Activated naive CD8-positive, alpha-beta T cell treated with anti-CD3 and anti-CD28 coated beads, Interleukin-2, amount 10 ng/mL, durations not matched to agents 7 days and 5 days (primary cell): Measurements from ENCODE around the gene C11orf68. TPM values are rescaled to one million over a fixed set of nuclear protein-coding genes. Genes with fewer than 3 reads are reported as not detected.
A peak's percentile ranks its signal among the peaks of the same experiment; 100 is the strongest.

Source experiments
- ATAC-seq: fragments of 150-1000 bp; cut with Tn5 transposase; one replicate; pipeline ENCODE4 v1.10.0; 2021; ENCODE audit warnings: low read depth, moderate library complexity
- POLR2A ChIA-PET: fragments of 350-600 bp; sonication (Branson Sonifier 250); formaldehyde crosslinking; loops from one replicate; lab custom pipeline; 2021; ENCODE audit warnings: antibody characterized with exemption; lab: Charles Lee
- DNase-seq: peaks from one replicate; pipeline ENCODE4 v3.0.0; 2021
- H3K27ac Mint-ChIP-seq: one replicate; pipeline ENCODE4 v1.8.0; 2022; ENCODE audit warnings: mild to moderate bottlenecking, mixed read lengths
- H3K27me3 Mint-ChIP-seq: one replicate; pipeline ENCODE4 v1.8.0; 2022; ENCODE audit warnings: mild to moderate bottlenecking, moderate library complexity, mixed read lengths
- H3K36me3 Mint-ChIP-seq: one replicate; pipeline ENCODE4 v1.8.0; 2021; ENCODE audit warnings: mild to moderate bottlenecking, mixed read lengths
- H3K4me1 Mint-ChIP-seq: one replicate; pipeline ENCODE4 v1.8.0; 2021; ENCODE audit warnings: mixed read lengths
- H3K4me3 Mint-ChIP-seq: one replicate; pipeline ENCODE4 v1.8.0; 2022; ENCODE audit warnings: mild to moderate bottlenecking, moderate library complexity, mixed read lengths
- H3K9me3 Mint-ChIP-seq: one replicate; pipeline ENCODE4 v1.8.0; 2021; ENCODE audit warnings: mixed read lengths
- total RNA-seq, 2 experiments: library from RNA; stranded (reverse); gene quantifications; one replicate each; pipeline ENCODE4 v1.2.3, GENCODE V29; 2021

Gene C11orf68
- total RNA-seq, 2 experiments from 2014 or later, result 39.8 to 42.8 TPM

DNA sequence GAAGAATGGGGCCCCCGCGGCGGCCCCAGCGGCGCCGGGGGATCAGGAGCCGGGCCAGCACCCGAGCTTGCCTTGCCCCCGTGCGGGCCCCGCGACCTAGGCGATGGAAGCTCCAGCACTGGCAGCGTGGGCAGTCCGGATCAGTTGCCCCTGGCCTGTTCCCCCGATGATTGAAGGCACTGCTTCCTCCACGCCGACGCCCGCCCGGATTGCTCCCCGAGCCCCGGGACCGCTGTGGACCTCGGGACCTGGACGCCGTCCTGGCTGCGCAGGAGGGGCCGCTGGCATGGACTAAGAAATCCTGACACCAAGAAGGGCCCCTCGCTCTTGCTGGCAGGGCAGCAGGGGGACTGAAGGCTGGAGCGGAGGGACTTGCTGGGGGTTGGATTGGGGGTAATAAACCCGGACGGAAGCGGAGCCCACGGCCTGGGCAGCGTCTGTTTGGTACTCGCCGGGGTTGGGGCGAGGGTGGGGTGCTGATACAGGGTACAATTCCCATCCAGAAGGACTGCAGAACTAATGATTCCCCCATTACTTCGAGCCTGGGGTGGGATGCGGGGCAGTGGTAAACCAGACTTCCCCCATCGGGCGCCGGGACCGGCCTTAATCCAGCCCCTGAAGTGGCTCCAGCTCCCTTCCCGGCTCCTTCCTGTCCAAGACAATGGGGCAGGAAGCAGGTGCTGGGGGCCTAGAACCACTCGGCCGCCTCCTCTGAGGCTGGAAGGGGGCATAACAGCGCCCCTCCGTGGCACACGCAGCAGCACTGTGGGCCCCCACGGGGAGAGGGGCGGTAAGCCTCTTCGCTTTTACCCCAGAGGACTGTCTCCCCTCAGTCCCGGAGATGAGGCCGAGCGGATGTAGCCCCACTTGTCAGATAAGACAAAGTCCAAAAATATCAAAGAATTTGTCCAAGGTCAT lies 27.4 kb downstream of the C11orf68 start:
- H3K9me3 Mint-ChIP-seq, result no peaks in the 10 kb centered on the region
- H3K4me3 Mint-ChIP-seq, result peak overlapping the region; percentile 88
- no peaks in the 10 kb centered on the region for H3K27me3 Mint-ChIP-seq
- H3K27ac Mint-ChIP-seq, result peak overlapping the region; percentile 95
- peaks cover 7% of the 10 kb centered on the region for H3K36me3 Mint-ChIP-seq
- ATAC-seq (no peak), DNase-seq (peak; percentile 66)
- peaks cover 49% of the 10 kb centered on the region for H3K4me1 Mint-ChIP-seq
- POLR2A ChIA-PET, result interaction anchor here (0.6 to 12.3 kb wide), 34 partner anchors 9 to 320 kb away, joined by 3 to 304 read pairs (median 7); partner anchors contain the start of genes AP5B1, BANF1, C11orf68 and CFL1

DNA sequence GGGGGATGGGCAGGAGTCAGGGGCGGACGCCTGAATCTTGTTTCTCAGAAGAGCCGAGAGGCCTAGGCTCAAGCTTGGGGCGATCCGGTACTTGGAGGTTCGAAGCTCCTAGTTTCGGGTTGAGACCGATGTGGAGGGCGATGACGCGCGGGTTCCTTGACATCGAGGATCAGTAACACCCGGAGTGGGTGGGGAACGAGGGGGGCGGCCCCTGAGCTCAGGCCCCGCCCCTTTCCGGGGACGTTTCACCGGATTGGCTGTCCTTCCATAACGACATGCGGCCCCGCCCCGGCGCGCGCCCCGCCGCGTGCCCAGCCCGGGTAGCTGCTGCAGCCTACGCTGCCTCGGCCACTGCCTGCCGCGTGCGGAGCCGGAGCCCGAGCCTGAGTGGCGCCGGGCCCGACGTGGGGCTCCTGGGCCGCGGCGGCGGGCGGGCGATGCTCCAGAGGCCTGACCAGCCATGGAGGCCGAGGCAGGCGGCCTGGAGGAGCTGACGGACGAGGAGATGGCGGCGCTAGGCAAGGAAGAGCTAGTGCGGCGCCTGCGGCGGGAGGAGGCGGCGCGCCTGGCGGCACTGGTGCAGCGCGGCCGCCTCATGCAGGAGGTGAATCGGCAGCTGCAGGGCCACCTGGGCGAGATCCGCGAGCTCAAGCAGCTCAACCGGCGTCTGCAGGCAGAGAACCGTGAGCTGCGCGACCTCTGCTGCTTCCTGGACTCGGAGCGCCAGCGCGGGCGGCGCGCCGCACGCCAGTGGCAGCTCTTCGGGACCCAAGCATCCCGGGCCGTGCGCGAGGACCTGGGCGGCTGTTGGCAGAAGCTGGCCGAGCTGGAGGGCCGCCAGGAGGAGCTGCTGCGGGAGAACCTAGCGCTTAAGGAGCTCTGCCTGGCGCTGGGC lies 28.3 kb downstream of the C11orf68 start, which contains the start of gene CCDC85B:
TSS of gene CCDC85B (plus strand) at position 350 of the 895 bp plus-strand sequence. CDS start at position 461, 111 bp downstream.
- Mint-ChIP-seq H3K4me3 (peak within 1 kb of the TSS; percentile 88), H3K27me3 (no peaks in the 10 kb centered on the region), H3K4me1 (peaks cover 43% of the 10 kb centered on the region), H3K36me3 (peaks cover 7% of the 10 kb centered on the region), H3K27ac (peak within 1 kb of the TSS; percentile 99), H3K9me3 (no peaks in the 10 kb centered on the region)
- ATAC-seq (peak; percentile 68), DNase-seq (peak; percentile 99)
- POLR2A ChIA-PET, result interaction anchor here (0.6 to 12.3 kb wide), 44 partner anchors 9 to 1595 kb away, joined by 3 to 304 read pairs (median 6); partner anchors contain the start of genes AP5B1, BANF1, C11orf68 and CFL1

- Mint-ChIP-seq H3K36me3 (peaks cover 10% of the 10 kb centered on the region), H3K4me1 (peaks cover 46% of the 10 kb centered on the region), H3K4me3 (peak within 1 kb of the TSS; percentile 88), H3K27ac (peak within 1 kb of the TSS; percentile 99), H3K27me3 (no peaks in the 10 kb centered on the region), H3K9me3 (no peaks in the 10 kb centered on the region)
- ATAC-seq, result peak; percentile 56
- peak; percentile 96 for DNase-seq
- POLR2A ChIA-PET, result interaction anchor here (0.6 to 12.3 kb wide), 25 partner anchors 9 to 192 kb away, joined by 3 to 304 read pairs (median 6); partner anchors contain the start of genes AP5B1, BANF1, C11orf68 and CFL1
Measured at GRCh38 chr11:65888163-65888814, 30.6 kb downstream of the C11orf68 start, which contains the start of gene FIBP. Gene FIBP (minus strand): TSS chr11:65888471. CDS start chr11:65888418, 53 bp downstream.

GRCh38 chr11:65887723-65888162 lies 31.1 kb downstream of the C11orf68 start:
- Mint-ChIP-seq H3K9me3 (no peaks in the 10 kb centered on the region), H3K27me3 (no peaks in the 10 kb centered on the region), H3K36me3 (peaks cover 10% of the 10 kb centered on the region), H3K4me3 (peak overlapping the region; percentile 88), H3K4me1 (peaks cover 44% of the 10 kb centered on the region), H3K27ac (peak overlapping the region; percentile 99)
- DNase-seq, result no peak
- POLR2A ChIA-PET, result interaction anchor here (0.8 to 12.3 kb wide), 20 partner anchors 8 to 176 kb away, joined by 3 to 304 read pairs (median 17); partner anchors contain the start of genes AP5B1, BANF1, C11orf68 and CFL1
- ATAC-seq, result no peak

- POLR2A ChIA-PET, result interaction anchor here (0.7 to 12.3 kb wide), 9 partner anchors 8 to 84 kb away, joined by 3 to 304 read pairs (median 31); partner anchors contain the start of genes CFL1, FOSL1 and MUS81
- peak overlapping the region; percentile 88 for H3K4me3 Mint-ChIP-seq
- DNase-seq (no peak), ATAC-seq (no peak)
- H3K36me3 Mint-ChIP-seq, result peaks cover 10% of the 10 kb centered on the region
- H3K9me3 Mint-ChIP-seq, result no peaks in the 10 kb centered on the region
- no peaks in the 10 kb centered on the region for H3K27me3 Mint-ChIP-seq
- H3K27ac Mint-ChIP-seq, result peak overlapping the region; percentile 99
- peaks cover 39% of the 10 kb centered on the region for H3K4me1 Mint-ChIP-seq
Measured at GRCh38 chr11:65886826-65887722, 31.8 kb downstream of the C11orf68 start.

- POLR2A ChIA-PET, result interaction anchor here (0.7 to 12.3 kb wide), 13 partner anchors 8 to 171 kb away, joined by 3 to 304 read pairs (median 4); partner anchors contain the start of genes CFL1, MUS81 and SART1
- no peaks in the 10 kb centered on the region for H3K27me3 Mint-ChIP-seq
- ATAC-seq, result no peak
- no peaks in the 10 kb centered on the region for H3K9me3 Mint-ChIP-seq
- H3K4me3 Mint-ChIP-seq, result no peak overlapping the region
- no peak for DNase-seq
- H3K4me1 Mint-ChIP-seq, result peaks cover 45% of the 10 kb centered on the region
- H3K27ac Mint-ChIP-seq, result no peak overlapping the region
- H3K36me3 Mint-ChIP-seq, result peaks cover 12% of the 10 kb centered on the region
Measured at GRCh38 chr11:65885808-65886536, 32.9 kb downstream of the C11orf68 start.

GRCh38 chr11:65885231-65885630 lies 33.6 kb downstream of the C11orf68 start:
- DNase-seq, result no peak
- Mint-ChIP-seq H3K27me3 (no peaks in the 10 kb centered on the region), H3K27ac (peak overlapping the region; percentile 69), H3K4me1 (peaks cover 51% of the 10 kb centered on the region), H3K36me3 (peaks cover 16% of the 10 kb centered on the region), H3K9me3 (no peaks in the 10 kb centered on the region), H3K4me3 (no peak overlapping the region)
- POLR2A ChIA-PET, result interaction anchor here (0.7 to 12.3 kb wide), 20 partner anchors 9 to 170 kb away, joined by 3 to 304 read pairs (median 4); partner anchors contain the start of genes CFL1, FOSL1, MUS81 and SART1
- ATAC-seq, result no peak

GRCh38 chr11:65884716-65885092 lies 34.2 kb downstream of the C11orf68 start:
- H3K27me3 Mint-ChIP-seq, result no peaks in the 10 kb centered on the region
- no peaks in the 10 kb centered on the region for H3K9me3 Mint-ChIP-seq
- POLR2A ChIA-PET, result interaction anchor here (0.8 to 12.3 kb wide), 19 partner anchors 9 to 170 kb away, joined by 3 to 304 read pairs (median 6); partner anchors contain the start of genes BANF1, CFL1, EIF1AD and FOSL1
- peaks cover 16% of the 10 kb centered on the region for H3K36me3 Mint-ChIP-seq
- peak overlapping the region; percentile 19 for H3K4me3 Mint-ChIP-seq
- DNase-seq (peak; percentile 89), ATAC-seq (peak; percentile 33)
- H3K27ac Mint-ChIP-seq, result peak overlapping the region; percentile 69
- peaks cover 50% of the 10 kb centered on the region for H3K4me1 Mint-ChIP-seq

DNA sequence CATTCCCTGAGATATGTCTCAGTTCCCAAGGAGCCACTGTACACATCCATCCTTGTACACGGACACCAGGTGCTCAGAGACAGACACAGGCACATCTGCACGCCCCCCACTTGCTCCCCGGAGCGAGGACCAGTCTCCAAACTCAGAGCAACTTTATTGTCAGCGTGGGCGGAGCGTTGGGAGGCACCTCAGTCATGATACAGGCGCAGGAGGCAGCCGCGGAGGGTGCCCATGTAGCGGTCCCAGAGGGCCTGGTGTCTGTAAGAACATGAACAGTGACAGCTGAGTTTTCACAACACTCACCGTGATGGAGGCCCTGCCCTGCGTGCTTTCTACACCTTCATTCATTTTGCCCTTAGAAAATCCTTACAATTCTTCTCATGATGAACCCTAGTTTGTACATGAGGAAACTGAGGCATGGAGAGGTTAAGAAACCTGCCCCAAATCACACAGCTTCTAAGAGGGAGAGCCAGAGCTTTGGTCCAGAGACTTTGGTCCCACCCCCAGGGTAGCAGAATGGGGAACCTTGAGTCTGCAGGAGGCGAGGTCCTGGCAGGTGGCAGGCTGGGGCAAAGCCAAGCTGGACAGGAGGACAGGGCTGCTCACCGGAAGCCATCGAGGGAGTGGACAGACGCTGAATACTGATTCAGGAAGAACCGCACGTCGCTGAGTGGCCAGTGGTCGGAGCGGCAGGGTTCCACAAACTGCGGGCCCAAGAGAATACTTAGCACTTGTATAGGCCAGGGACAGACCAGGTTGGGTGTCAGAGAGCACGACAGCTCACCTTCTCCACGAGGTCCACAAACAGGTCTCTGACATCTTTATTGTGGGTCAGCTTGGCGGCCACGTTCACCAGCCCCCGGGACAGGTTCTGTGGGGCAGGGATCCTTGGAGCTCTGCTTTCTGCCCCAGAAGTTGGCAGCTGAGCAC lies 34.8 kb downstream of the C11orf68 start:
- H3K9me3 Mint-ChIP-seq, result no peaks in the 10 kb centered on the region
- no peak for DNase-seq
- POLR2A ChIA-PET, result interaction anchor here (0.9 to 12.3 kb wide), 16 partner anchors 10 to 118 kb away, joined by 3 to 304 read pairs (median 6); partner anchors contain the start of genes BANF1, CFL1, EIF1AD and FOSL1

More for the DNA sequence above, 34.8 kb downstream of the C11orf68 start:
- ATAC-seq, result no peak
- peaks cover 50% of the 10 kb centered on the region for H3K4me1 Mint-ChIP-seq
- peaks cover 16% of the 10 kb centered on the region for H3K36me3 Mint-ChIP-seq
- no peak overlapping the region for H3K4me3 Mint-ChIP-seq
- no peaks in the 10 kb centered on the region for H3K27me3 Mint-ChIP-seq
- H3K27ac Mint-ChIP-seq, result peak overlapping the region; percentile 69
